GM21619 (cell line): Measurements from ENCODE around the gene PCK2.

Source experiments
- ATAC-seq: cut with Tn5 transposase; IDR thresholded peaks from one replicate; pipeline ENCODE4 v1.9.1; 2021; ENCODE audit not compliant: unreplicated experiment

PCK2 gene

GRCh38 chr14:24114532-24115421 lies 20.7 kb downstream of the PCK2 start, which contains the start of the genes DCAF11 and NRL:
TSS of gene DCAF11 (plus strand) at chr14:24114777. CDS start at chr14:24115595, 818 bp downstream.
TSS of gene NRL (minus strand) at chr14:24114949. CDS start at chr14:24082848, 32,101 bp downstream.
- ATAC-seq, result peak; percentile 85

- ATAC-seq, result no peak
These were observed 21.5 kb downstream of the PCK2 start for GRCh38 chr14:24115422-24116127.

GRCh38 chr14:24116128-24116814 lies 22.2 kb downstream of the PCK2 start:
- ATAC-seq, result no peak

DNA sequence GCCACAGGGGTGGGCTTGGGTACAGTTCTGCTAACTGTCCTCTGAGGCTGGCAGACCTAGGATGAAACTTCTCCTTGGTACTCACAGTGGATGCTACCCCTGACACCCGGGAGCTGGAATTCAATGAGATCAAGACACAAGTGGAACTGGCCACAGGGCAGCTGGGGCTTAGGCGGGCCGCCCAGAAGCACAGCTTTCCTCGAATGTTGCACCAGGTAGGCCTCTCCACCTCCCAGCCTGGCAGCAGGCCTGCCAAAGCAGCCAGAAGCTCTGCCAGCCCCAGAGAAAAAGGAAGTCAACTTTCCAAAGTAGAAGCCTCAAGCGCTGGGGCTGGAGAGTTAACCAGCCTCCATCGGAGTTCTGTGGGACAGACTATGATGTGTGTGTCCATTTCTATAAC lies 23.1 kb downstream of the PCK2 start:
- ATAC-seq, result no peak

GRCh38 chr14:24119691-24120090 lies 25.6 kb downstream of the PCK2 start:
- no peak for ATAC-seq

- no peak for ATAC-seq
These were observed 27.1 kb downstream of the PCK2 start for GRCh38 chr14:24121210-24121609.

GRCh38 chr14:24122416-24122815 lies 28.3 kb downstream of the PCK2 start:
- no peak for ATAC-seq

GRCh38 chr14:24122898-24123297 lies 28.8 kb downstream of the PCK2 start:
- ATAC-seq, result no peak

- no peak for ATAC-seq
These were observed 29.6 kb downstream of the PCK2 start for GRCh38 chr14:24123424-24124417.

GRCh38 chr14:24126939-24127338 lies 32.8 kb downstream of the PCK2 start:
- ATAC-seq, result no peak

DNA sequence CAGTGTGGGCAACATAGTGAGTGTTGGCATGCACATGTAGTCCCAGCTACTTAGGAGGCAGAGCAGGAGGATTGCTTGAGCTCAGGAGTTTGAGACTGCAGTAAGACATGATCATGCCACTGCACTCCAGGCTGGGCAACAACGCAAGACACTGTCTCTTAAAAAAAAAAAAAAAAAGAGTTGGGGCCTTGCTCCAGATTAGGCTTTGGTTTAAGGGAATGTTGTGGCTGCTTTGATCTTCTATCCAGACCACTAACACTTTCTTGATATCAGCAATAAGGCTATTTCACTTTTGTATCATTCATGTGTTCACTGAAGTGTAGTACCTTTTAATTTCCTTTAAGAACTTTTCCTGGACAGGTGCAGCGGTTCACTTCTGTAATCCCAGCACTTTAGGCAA lies 33.6 kb downstream of the PCK2 start:
- ATAC-seq, result no peak

GRCh38 chr14:24129410-24129998 lies 35.4 kb downstream of the PCK2 start:
- ATAC-seq, result no peak

GRCh38 chr14:24130380-24130716 lies 36.2 kb downstream of the PCK2 start, which contains the start of gene FITM1:
TSS of gene FITM1 (plus strand) at chr14:24130659. CDS start at chr14:24131564, 905 bp downstream.
- no peak for ATAC-seq

- ATAC-seq, result no peak
These were observed 36.8 kb downstream of the PCK2 start for GRCh38 chr14:24130717-24131548.

GRCh38 chr14:24131549-24131966 lies 37.4 kb downstream of the PCK2 start:
- ATAC-seq, result no peak

- no peak for ATAC-seq
These were observed 38.1 kb downstream of the PCK2 start for GRCh38 chr14:24132061-24132685.

DNA sequence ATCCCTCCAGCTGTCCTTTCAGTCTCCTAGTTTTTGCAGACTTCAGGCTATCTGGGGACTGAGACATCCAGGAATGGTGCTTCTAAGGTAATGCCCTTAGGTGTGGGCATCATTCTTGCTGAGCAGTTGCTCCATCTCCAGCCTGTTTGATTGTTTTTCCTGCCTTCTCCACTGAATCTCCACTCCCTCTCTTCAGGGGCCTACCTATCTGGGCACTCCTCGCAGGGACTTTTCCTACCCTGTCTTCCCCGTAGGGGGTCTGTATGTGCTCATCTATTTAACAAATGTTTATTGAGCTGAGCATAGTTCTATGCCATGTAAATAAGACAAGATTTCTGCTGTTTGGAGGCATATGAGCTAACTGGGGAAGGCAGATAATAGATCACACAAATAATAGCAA lies 38.9 kb downstream of the PCK2 start:
- ATAC-seq, result no peak

DNA sequence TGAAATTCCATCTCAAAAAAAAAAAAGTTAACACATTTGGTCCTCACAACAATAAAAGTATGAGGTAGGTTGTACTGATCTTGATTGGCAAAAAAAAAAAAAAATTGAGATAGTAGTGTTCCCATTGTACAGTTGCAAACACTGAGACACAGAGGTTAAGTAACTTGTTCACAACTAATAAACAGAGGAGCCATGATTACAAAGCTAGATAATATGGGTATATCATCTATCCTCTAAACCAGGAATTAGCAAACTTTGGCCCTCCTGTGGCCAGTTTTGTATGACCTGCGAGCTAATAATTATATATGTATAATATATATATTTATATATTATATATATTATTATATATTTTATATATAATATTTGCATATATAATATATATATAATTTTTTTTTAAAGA lies 39.6 kb downstream of the PCK2 start:
- no peak for ATAC-seq

GRCh38 chr14:24135584-24135833 lies 41.4 kb downstream of the PCK2 start:
- ATAC-seq, result peak; percentile 4
